ENCODE data around the gene SLX1A.
"Not testable (repeated sequence)": the region's sequence is repeated elsewhere in the genome, so short reads cannot be mapped to it uniquely, and the experiment has no call there.

The SLX1A gene

GRCh38 chr16:30184096-30184890, 9.4 kb upstream of the SLX1A start:
- in situ Hi-C loops (cut with MboI; ENCODE audit: low sequenced_read_pairs) = no loop called here

GRCh38 chr16:30184891-30185682, 8.6 kb upstream of the SLX1A start:
- in situ Hi-C loops (cut with MboI; ENCODE audit: low sequenced_read_pairs) = no loop called here

GRCh38 chr16:30185683-30186421, 7.8 kb upstream of the SLX1A start:
- in situ Hi-C loops (cut with MboI; ENCODE audit: low sequenced_read_pairs) = no loop called here

- in situ Hi-C loops (cut with MboI; ENCODE audit: low sequenced_read_pairs) = no loop called here
Observed at GRCh38 chr16:30186444-30186781, 7.3 kb upstream of the SLX1A start.

GRCh38 chr16:30186782-30187555, 6.7 kb upstream of the SLX1A start:
- in situ Hi-C loops (cut with MboI; ENCODE audit: low sequenced_read_pairs) = no loop called here

GRCh38 chr16:30187556-30187865, 6.2 kb upstream of the SLX1A start:
- in situ Hi-C loops (cut with MboI; ENCODE audit: low sequenced_read_pairs) = no loop called here

GRCh38 chr16:30187971-30188561, 5.6 kb upstream of the SLX1A start:
- in situ Hi-C loops (cut with MboI; ENCODE audit: low sequenced_read_pairs) = no loop called here

GRCh38 chr16:30191158-30191557, 2.5 kb upstream of the SLX1A start:
- in situ Hi-C loops (cut with MboI; ENCODE audit: low sequenced_read_pairs) = not testable (repeated sequence)

GRCh38 chr16:30193098-30193497, 577 bp upstream of the SLX1A start:
- in situ Hi-C loops (cut with MboI; ENCODE audit: low sequenced_read_pairs) = not testable (repeated sequence)

GRCh38 chr16:30194172-30194925, 674 bp downstream of the SLX1A start:
- in situ Hi-C loops (cut with MboI; ENCODE audit: low sequenced_read_pairs) = not testable (repeated sequence)

GRCh38 chr16:30197001-30197400, 3.3 kb downstream of the SLX1A start:
- in situ Hi-C loops (cut with MboI; ENCODE audit: low sequenced_read_pairs) = not testable (repeated sequence)

- in situ Hi-C loops (cut with MboI; ENCODE audit: low sequenced_read_pairs) = not testable (repeated sequence)
Observed at GRCh38 chr16:30199049-30199448, 5.4 kb downstream of the SLX1A start, which contains the start of gene SULT1A3. TSS of gene SULT1A3 (plus strand) at chr16:30199255. CDS start at chr16:30200729, 1,474 bp downstream.

GRCh38 chr16:30199608-30200343, 6.1 kb downstream of the SLX1A start:
- in situ Hi-C loops (cut with MboI; ENCODE audit: low sequenced_read_pairs) = not testable (repeated sequence)

GRCh38 chr16:30205541-30206236, 12.0 kb downstream of the SLX1A start:
- in situ Hi-C loops (cut with MboI; ENCODE audit: low sequenced_read_pairs) = not testable (repeated sequence)

- in situ Hi-C loops (cut with MboI; ENCODE audit: low sequenced_read_pairs) = not testable (repeated sequence)
Observed at GRCh38 chr16:30206252-30206651, 12.6 kb downstream of the SLX1A start.

- in situ Hi-C loops (cut with MboI; ENCODE audit: low sequenced_read_pairs) = not testable (repeated sequence)
Observed at GRCh38 chr16:30207063-30207704, 13.5 kb downstream of the SLX1A start.

GRCh38 chr16:30209032-30209431, 15.4 kb downstream of the SLX1A start:
- in situ Hi-C loops (cut with MboI; ENCODE audit: low sequenced_read_pairs) = not testable (repeated sequence)

- in situ Hi-C loops (cut with MboI; ENCODE audit: low sequenced_read_pairs) = not testable (repeated sequence)
Observed at GRCh38 chr16:30211414-30211813, 17.7 kb downstream of the SLX1A start.

Data from HL-60/S4 (cell line).